MM.1S (cell line): Measurements from ENCODE around the gene MVP.

Experiments used
- EZH2 ChIP-seq: fragments of 300-600 bp; sonication (generic); optimal IDR thresholded peaks from 2 replicates; pipeline ENCODE3; 2017; ENCODE audit warnings: low read depth, mild to moderate bottlenecking, antibody characterized with exemption, low read length, mixed read lengths
- EZH2phosphoT487 ChIP-seq: fragments of 300-600 bp; sonication (generic); IDR thresholded peaks from 2 replicates; pipeline ENCODE4 v1.6.1; 2018; ENCODE audit warnings: antibody characterized with exemption, low read length
- TF ChIP-seq, protein P1 (sequence below): fragments of 300-600 bp; sonication (generic); IDR thresholded peaks from 2 replicates; pipeline ENCODE4 v1.5.1; 2016; ENCODE audit warnings: antibody characterized with exemption, low read length, mixed read lengths

DNA sequence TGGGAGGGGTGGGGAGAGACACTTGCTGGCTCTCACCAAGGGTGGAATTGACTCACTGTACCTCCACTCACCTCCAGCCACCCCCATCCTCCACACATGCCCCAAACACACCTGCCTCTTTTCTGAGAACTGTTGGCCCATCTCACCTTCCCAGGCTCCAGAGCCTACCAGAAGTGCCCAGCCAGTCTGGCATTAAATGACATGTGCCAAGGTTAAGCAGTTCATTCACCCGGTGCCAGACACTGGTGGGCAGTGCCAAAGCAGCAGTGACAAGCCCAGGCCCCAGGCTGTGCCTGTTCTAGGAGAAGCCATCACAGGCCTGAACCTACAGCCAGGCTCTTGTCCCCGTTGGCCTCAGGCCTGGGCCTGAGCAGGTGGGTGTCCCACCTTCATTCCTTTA lies 11.2 kb downstream of the MVP start:
- TF ChIP-seq, protein P1, sequence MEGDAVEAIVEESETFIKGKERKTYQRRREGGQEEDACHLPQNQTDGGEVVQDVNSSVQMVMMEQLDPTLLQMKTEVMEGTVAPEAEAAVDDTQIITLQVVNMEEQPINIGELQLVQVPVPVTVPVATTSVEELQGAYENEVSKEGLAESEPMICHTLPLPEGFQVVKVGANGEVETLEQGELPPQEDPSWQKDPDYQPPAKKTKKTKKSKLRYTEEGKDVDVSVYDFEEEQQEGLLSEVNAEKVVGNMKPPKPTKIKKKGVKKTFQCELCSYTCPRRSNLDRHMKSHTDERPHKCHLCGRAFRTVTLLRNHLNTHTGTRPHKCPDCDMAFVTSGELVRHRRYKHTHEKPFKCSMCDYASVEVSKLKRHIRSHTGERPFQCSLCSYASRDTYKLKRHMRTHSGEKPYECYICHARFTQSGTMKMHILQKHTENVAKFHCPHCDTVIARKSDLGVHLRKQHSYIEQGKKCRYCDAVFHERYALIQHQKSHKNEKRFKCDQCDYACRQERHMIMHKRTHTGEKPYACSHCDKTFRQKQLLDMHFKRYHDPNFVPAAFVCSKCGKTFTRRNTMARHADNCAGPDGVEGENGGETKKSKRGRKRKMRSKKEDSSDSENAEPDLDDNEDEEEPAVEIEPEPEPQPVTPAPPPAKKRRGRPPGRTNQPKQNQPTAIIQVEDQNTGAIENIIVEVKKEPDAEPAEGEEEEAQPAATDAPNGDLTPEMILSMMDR, result no peak
- TF ChIP-seq EZH2, result no peak
- TF ChIP-seq EZH2phosphoT487, result no peak
